SU-DHL-6 (cell line): ENCODE results near the gene HGS.

ENCODE experiments used
- CTCF ChIP-seq: fragments of 200-600 bp; sonication (generic); IDR thresholded peaks from one replicate; pipeline ENCODE4 v1.5.1; 2017; ENCODE audit warnings: antibody characterized with exemption, mild to moderate bottlenecking, low read length, moderate library complexity; ENCODE audit not compliant: insufficient read depth, poor library complexity, severe bottlenecking
- EZH2phosphoT487 ChIP-seq: fragments of 200-600 bp; sonication (generic), shearing (Covaris generic); conservative IDR thresholded peaks from 2 replicates; pipeline ENCODE4 v1.6.1; 2018; ENCODE audit warnings: mild to moderate bottlenecking, antibody characterized with exemption, low read length, moderate library complexity, mixed read lengths

GRCh38 chr17:81644496-81644895 is 39.3 kb upstream of the HGS start:
- TF ChIP-seq CTCF, result no peak
- TF ChIP-seq EZH2phosphoT487, result no peak
